Chondrocyte (in vitro differentiated cells): ENCODE results near the gene ANGPTL7. TPM values are rescaled to one million over a fixed set of nuclear protein-coding genes. Genes with fewer than 3 reads are reported as not detected.

ENCODE experiments used
- DNase-seq: peaks from one replicate; pipeline ENCODE4 v3.0.0; 2021; ENCODE audit warnings: mixed read lengths, low spot score
- H3K27ac Mint-ChIP-seq: one replicate; pipeline ENCODE4 v1.8.0; 2021; ENCODE audit warnings: mild to moderate bottlenecking, moderate library complexity, mixed read lengths; ENCODE audit not compliant: unreplicated experiment
- H3K27me3 Mint-ChIP-seq: 2 replicates; pipeline ENCODE4 v1.8.0; 2021; ENCODE audit warnings: low read depth, mixed read lengths
- H3K36me3 Mint-ChIP-seq: 2 replicates; pipeline ENCODE4 v1.8.0; 2021; ENCODE audit warnings: low read depth, mixed read lengths
- H3K4me1 Mint-ChIP-seq: 2 replicates; pipeline ENCODE4 v1.8.0; 2021; ENCODE audit warnings: low read depth, mild to moderate bottlenecking, mixed read lengths
- H3K4me3 Mint-ChIP-seq: one replicate; pipeline ENCODE4 v1.8.0; 2021; ENCODE audit warnings: mild to moderate bottlenecking, moderate library complexity, mixed read lengths; ENCODE audit not compliant: unreplicated experiment
- H3K9me3 Mint-ChIP-seq: 2 replicates; pipeline ENCODE4 v1.8.0; 2021; ENCODE audit warnings: low read depth, mixed read lengths
- CTCF ChIP-seq: fragments of 200-600 bp; sonication (generic); IDR thresholded peaks from 2 replicates; pipeline ENCODE4 v1.5.0; 2021; ENCODE audit warnings: antibody characterized with exemption, mild to moderate bottlenecking, moderate library complexity
- total RNA-seq: library from RNA; stranded (reverse); gene quantifications from 3 replicates; pipeline ENCODE4 v1.2.1, GENCODE V29; 2021

ANGPTL7 gene
- total RNA-seq, 1 donor from 2014 or later, result not detected

- H3K36me3 Mint-ChIP-seq, result peaks cover 55% of the 10 kb centered on the region
- no peaks in the 10 kb centered on the region for H3K9me3 Mint-ChIP-seq
- H3K27ac Mint-ChIP-seq, result no peak overlapping the region
- DNase-seq, result no peak
- H3K27me3 Mint-ChIP-seq, result no peaks in the 10 kb centered on the region
- no peak overlapping the region for H3K4me3 Mint-ChIP-seq
- no peak for TF ChIP-seq CTCF
- H3K4me1 Mint-ChIP-seq, result peaks cover 6% of the 10 kb centered on the region
Measured at GRCh38 chr1:11229203-11229602, 40.0 kb downstream of the ANGPTL7 start.

- H3K27ac Mint-ChIP-seq, result no peak overlapping the region
- TF ChIP-seq CTCF, result no peak
- no peak for DNase-seq
- H3K9me3 Mint-ChIP-seq, result no peaks in the 10 kb centered on the region
- no peak overlapping the region for H3K4me3 Mint-ChIP-seq
- H3K4me1 Mint-ChIP-seq, result no peaks in the 10 kb centered on the region
- H3K27me3 Mint-ChIP-seq, result no peaks in the 10 kb centered on the region
- peaks cover 49% of the 10 kb centered on the region for H3K36me3 Mint-ChIP-seq
Measured at GRCh38 chr1:11233208-11233607, 44.1 kb downstream of the ANGPTL7 start.

GRCh38 chr1:11237356-11237755 lies 48.2 kb downstream of the ANGPTL7 start:
- H3K27me3 Mint-ChIP-seq, result no peaks in the 10 kb centered on the region
- no peak overlapping the region for H3K4me3 Mint-ChIP-seq
- H3K27ac Mint-ChIP-seq, result peak overlapping the region; percentile 8
- DNase-seq, result no peak
- H3K36me3 Mint-ChIP-seq, result peaks cover 32% of the 10 kb centered on the region
- H3K4me1 Mint-ChIP-seq, result no peaks in the 10 kb centered on the region
- no peak for TF ChIP-seq CTCF
- no peaks in the 10 kb centered on the region for H3K9me3 Mint-ChIP-seq

- no peak for TF ChIP-seq CTCF
- Mint-ChIP-seq H3K9me3 (no peaks in the 10 kb centered on the region), H3K4me1 (no peaks in the 10 kb centered on the region), H3K27ac (no peak overlapping the region), H3K4me3 (no peak overlapping the region), H3K27me3 (no peaks in the 10 kb centered on the region), H3K36me3 (peaks cover 27% of the 10 kb centered on the region)
- DNase-seq, result no peak
Measured at GRCh38 chr1:11238311-11238710, 49.2 kb downstream of the ANGPTL7 start.

GRCh38 chr1:11245248-11245647 lies 56.1 kb downstream of the ANGPTL7 start:
- no peak for TF ChIP-seq CTCF
- no peaks in the 10 kb centered on the region for H3K27me3 Mint-ChIP-seq
- H3K4me1 Mint-ChIP-seq, result no peaks in the 10 kb centered on the region
- no peaks in the 10 kb centered on the region for H3K9me3 Mint-ChIP-seq
- no peak for DNase-seq
- H3K27ac Mint-ChIP-seq, result no peak overlapping the region
- H3K4me3 Mint-ChIP-seq, result no peak overlapping the region
- peaks cover 18% of the 10 kb centered on the region for H3K36me3 Mint-ChIP-seq

Other genes with a start within 250 kb of the ANGPTL7 start
- 97.8 to 119 TPM (median 103 TPM) in 3 replicates for gene TARDBP, start 176.7 kb upstream of the ANGPTL7 start, total RNA-seq
- gene MASP2, start 142.1 kb upstream of the ANGPTL7 start, total RNA-seq, result not detected in 3 replicates
- 140 to 176 TPM (median 141 TPM) in 3 replicates for gene SRM, start 129.3 kb upstream of the ANGPTL7 start, total RNA-seq
- gene EXOSC10, start 89.5 kb upstream of the ANGPTL7 start, total RNA-seq, result 49.1 to 57.2 TPM (median 49.8 TPM) in 3 replicates
- 33.8 to 51.4 TPM (median 36.9 TPM) in 3 replicates for gene MTOR, start 73.2 kb downstream of the ANGPTL7 start, total RNA-seq
- gene UBIAD1, start 83.8 kb downstream of the ANGPTL7 start, total RNA-seq, result 9.4 to 11.9 TPM (median 10.5 TPM) in 3 replicates